Measurements from ENCODE around the gene ZNF407.

ZNF407 gene

DNA sequence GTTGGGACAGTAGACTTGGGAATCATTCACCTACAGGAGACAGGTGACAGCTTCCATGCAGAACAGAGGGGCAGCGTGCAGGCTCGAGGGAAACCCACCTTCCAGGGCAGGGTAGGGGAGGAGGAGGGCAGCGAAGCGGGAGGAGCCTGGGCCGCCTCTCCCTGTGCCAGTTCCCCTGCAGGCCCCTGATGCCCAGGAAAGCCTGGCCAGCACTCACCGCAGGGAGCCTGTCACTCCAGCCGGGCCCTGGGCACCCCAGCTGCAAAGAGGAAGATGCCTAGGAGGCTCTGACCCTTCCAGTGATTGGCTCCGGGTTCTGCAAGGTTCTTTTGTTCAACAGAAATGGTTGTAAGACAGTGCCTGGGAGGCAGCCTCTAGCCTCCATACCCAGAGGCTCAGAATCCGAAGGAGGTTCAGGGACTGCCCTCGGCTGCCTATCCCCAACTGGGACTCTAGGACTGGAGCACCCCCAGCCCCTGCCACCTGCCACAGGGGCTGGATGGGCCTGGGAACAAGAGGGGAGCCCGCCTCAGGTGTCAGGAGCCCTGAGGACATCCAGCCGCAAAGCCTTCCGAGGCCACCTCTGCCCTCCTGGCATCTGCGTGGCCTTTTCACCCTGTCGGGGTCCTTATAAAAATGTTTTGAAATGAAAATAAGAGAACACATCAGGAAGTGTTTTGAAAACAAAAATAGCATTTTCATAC, 508.0 kb downstream of the ZNF407 start:
- no peak for DNase-seq (ENCODE audit: low read depth)

DNA sequence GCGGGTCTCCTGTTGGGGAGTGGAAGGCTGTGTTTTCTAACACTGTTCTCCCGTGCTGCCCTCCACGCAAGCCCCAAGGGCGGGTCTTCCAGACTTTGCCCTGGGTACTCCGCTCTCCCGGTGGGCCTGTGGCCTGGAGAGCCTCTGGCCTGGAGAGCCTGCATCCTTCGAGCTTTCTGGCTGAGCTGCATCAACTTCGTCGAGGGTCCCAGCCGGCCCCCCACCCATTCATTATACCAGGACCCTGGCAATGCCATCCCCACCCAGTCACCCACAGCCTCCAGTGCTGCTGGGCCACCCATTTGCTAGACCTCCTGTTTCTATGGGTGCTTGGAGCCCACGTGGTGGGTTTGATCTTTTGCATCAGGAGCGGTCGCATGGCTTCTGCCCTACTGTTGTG, 509.1 kb downstream of the ZNF407 start:
- DNase-seq (ENCODE audit: low read depth): no peak

DNA sequence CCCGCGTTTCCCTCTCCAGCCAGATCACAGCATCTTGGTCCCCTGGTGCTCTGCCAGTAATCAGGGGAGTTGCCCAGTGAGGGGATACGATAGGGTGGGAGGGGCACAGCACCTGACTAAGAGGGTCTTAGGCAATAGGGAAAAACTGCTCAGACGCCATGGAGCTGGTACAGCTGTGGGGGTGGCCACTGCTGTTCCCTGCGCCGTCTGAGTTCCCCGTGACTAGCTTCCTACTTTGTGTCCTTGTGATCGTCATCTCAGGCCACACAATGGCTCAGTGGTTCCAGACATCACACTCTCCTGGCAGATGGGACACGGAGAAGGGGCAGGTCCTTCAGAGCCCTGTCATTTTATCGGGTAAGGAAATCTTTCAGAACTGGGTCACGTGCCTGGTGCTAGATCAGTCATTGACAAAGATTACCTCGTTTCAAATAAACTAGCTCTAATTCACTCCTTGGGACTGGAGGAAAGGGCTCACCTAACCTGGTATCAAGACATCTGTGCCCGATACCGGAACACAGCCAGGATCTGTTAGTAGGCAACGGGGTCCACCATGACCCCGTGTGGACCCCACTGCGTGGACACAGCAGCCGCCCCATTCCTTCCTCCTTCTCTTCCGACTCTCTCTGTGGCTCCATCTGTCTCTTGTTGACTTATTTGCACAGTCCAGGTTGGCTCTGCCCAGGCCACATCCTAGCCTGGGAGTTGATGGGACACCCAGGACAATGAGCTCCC, 509.7 kb downstream of the ZNF407 start:
- DNase-seq (ENCODE audit: low read depth): no peak

DNA sequence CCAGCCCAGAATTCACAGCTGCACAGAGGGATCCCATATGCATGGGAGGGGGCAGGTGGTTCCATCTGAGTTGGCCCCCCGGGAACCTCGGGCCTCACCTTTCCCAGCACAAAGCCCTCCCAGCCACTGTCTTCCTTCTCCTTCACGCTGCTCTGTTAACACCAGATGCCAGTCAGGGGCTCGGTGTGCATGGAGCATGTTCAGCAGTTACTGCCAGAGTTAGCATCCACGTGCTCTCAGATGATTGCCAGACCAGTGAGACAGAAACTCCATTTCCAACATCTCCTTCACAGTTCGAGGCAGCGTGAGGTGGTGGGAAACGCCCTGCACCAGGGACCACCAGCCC, 510.2 kb downstream of the ZNF407 start:
- no peak for DNase-seq (ENCODE audit: low read depth)

DNA sequence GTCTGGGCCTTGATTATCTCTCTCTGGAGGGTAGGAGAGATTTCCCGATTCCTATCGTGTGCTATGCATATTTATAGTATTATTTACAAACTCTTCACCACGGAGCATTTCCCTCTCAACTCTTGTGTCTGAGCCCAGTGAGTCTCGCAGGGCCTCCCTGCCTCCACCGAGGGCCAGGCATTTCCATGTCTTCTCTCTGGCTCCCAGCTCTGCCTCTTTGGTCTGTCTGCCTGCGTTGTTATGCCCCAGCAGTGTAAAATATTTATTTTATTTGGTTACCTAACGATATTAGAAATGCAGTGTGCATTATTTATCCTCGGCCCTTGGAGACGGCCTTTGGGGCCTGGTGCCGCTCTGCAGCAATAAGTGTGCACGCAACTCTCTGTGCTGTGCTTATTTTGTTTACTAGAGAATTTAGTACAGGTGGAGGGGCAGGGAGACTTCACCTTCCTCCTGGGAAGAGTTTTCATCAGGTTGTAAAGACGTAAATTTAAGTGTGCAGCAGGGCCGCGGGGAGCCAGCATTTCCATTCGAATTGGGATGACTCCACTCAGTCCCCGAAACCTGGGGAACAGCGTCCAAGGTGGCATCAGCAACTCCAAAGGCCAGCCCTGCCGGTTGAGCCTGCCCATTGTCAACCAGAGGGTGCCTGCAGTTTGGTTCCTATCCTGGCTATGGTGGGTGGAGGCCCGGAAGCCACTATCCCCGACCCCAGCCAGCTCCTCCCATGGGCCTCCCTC, 511.1 kb downstream of the ZNF407 start:
- no peak for DNase-seq (ENCODE audit: low read depth)

DNA sequence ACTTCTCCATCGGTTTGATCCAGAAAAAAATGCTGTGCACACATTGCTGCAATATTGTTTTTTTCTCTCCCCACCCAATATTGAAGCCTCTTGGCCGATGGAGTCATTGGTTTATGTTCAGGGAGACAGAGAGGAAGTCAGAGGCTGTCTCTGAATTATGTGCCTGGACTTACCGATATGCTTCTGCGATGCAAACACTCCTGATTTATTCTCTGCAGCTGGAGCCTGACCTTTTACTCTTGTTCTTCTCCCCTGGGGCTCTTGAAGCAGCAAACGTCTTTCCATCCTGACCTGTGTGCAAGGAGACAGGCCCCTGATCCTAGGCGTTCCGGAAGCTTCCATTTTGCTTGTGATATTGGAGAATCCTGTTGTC, 511.6 kb downstream of the ZNF407 start:
- no peak for DNase-seq (ENCODE audit: low read depth)

DNA sequence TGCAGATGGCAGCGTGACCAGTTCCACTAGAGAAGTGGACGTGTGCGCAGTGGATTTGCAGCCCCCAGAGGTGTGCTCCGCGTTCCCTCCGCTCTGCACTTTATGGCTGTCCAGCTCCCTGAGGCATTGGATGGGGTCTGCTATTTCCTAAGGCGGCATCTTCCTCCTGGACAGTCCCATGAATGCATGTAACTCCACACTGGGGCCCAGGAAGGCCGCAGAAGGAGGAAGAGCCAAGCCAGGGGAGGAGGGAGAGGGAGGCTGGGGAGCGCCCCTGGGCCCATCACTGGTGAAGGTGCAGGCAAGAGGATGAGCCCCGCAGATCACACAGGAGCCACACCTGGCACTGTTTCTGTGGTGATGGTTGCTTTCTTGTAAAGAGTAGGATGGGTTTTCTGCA, 512.1 kb downstream of the ZNF407 start:
- DNase-seq (ENCODE audit: low read depth): no peak

DNA sequence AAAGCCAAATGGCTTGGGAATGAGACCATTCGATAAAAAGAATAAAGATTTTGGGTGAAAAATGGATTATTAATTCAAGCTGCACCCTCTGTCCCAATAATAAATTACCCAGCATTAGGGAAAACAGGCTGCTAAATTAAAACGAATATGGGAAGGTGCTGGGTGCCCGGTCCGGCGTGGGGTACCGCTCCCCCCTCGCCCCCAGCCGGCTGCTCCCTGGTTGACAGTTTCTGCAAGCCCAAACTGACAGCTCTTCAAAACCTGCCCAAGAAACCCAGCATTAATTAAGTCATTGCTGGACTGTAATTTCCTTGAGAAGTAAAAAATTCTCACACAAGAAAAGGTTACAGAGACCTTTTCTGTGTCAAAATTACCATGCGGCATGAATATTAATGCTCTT, 512.6 kb downstream of the ZNF407 start:
- DNase-seq (ENCODE audit: low read depth): no peak

DNA sequence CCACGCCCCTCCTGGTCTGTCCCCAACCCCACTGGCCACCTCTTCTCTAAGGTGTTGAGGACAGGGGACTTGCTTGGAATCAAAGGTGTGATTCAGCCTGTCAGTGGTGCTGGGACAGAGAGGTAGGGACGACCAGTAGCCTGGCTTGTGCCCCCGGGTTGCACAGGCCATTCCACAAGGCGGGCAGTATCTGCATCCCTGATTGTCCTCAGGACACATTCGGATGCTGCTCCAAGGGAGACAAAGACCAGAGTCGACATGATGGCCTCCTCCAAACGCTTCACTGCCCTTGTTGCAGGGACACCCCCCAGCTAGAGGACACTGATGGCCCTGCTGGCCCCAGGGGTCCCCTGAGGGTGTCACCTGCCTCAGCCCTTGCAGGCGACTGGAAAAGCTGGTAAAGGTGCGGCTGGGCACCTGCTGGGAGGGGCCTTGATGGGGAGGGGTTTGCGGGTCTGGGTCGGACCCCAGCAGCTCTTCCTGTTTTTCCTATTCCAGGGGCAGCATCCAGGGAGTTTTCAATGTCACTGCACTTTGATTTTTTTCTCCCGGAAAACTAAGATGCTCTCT, 513.3 kb downstream of the ZNF407 start:
- no peak for DNase-seq (ENCODE audit: low read depth)

DNA sequence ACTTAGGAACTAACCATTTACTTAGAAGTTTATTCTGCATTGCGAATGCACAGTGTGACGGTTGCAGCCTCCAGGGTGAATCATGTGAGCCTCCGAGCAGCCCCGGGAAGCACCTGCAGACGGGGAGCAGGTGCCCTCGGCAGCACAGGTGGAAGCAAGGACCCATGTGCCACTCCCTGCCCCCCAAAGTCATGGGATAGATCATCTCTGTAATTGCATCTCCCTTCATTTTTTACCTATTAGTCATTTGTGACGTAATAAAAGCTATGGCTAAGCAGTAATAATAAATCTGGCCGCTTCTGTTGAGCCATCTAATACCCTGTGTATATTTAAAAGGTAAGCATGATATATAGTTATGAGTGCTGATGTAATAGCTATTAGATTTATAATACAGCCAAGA, 514.1 kb downstream of the ZNF407 start:
- DNase-seq (ENCODE audit: low read depth): no peak

DNA sequence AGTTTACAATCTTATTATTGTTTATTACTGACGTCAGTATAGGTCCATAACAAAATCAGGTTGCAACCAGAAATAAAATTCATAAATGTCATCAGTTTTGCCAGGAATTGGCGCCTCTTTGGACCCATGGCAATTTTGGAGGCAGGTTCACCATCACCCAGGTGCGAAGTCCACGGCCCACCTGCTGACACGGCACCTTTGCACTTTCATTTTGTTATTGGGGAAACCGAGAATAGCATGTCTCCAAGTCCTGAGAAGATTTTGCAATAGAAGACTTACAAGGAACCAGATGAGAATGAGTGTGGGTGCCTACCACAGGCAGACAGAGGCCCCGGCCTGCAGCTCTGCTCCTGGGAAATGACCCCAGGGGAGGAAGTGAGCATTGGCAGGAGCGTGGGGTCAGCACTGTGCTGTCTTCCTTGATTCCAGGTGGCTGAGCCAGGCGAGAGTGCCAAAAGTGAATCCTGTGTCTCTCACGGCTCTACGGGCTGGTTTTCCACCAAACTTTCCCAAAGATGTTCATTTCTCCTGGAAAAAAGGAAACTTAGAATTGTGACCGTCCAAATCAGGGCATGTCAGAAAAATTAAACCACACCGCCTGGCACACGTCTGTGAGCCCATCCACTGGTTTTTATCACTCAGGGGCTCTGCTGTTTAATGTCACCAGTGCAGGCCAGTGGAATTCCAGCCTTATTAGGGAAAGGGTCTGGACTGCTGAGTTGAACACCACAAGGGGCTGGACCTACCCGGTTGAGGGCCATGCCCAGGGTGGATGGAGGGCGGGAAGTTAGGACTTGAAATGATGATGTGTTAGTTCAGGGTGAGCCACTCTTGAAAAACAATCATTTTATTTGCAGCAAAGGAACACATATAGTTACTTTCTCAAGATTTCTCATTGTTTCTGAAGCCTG, 514.8 kb downstream of the ZNF407 start:
- DNase-seq (ENCODE audit: low read depth): no peak

DNA sequence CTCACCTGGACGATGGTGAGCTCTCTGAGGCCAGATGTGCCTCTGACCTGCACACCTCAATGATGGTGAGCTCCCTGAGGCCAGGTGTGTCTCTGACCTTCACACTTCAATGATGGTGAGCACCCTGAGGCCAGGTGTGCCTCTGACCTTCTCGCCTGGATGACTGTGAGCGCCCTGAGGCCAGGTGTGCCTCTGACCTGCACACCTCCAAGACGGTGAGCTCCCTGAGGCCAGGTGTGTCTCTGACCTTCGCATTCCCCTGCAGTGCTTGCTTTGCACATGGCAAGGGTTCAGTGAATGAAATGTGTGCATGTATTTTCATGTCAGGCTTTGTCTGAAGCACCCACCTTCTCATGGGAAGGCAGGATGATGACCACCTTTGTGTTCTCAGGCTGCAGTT, 515.8 kb downstream of the ZNF407 start:
- no peak for DNase-seq (ENCODE audit: low read depth)

DNA sequence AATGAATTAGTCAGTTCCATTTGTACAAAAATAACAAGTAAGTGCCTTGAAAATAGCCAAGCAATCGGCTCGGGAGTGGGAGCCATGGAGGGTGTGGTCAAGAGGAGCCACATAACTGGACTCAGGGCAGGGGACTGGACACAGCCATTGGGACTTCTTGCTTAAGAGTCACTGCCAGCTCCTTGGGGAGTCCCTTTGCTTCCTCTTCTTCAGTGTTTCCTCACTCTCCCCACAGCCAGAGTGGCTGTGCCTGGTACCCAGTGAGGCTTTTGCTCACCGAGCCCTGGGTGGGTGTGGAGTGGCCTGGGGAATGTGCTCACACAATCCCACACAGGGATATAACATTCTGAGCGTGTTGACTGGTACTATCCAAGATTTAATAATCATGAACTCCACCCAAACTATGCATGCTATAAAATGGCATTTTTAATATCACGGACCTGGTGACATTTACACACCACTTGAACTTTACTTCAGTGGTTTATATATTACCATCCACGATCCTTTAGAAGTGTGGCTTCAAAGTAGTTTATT, 516.6 kb downstream of the ZNF407 start:
- no peak for DNase-seq (ENCODE audit: low read depth)
